ENCODE measurements around the gene CD86. TPM values are rescaled to one million over a fixed set of nuclear protein-coding genes. Genes with fewer than 3 reads are reported as not detected.

Gene CD86
- total and polyA plus RNA-seq, 2 of the 8 experiments (the other 6 are each of a cell fraction or from before 2014, with no cell fraction given) = 0.12 to 0.30 TPM

- no peak overlapping the region for H4K5ac ChIP-seq (ENCODE audit: insufficient read length, low read depth, low read length)
- H3K36me3 ChIP-seq (ENCODE audit: control insufficient read depth in 2 of 4, insufficient read depth in 4 of 4, low read length in 3 of 4) = no peaks in the 10 kb centered on the region
- no peak overlapping the region for H2BK12ac ChIP-seq (ENCODE audit: low read depth, low read length)
- H3K9me3 ChIP-seq (ENCODE audit: insufficient read depth in 2 of 2, low read depth in 1 of 2, low read length in 1 of 2) = no peaks in the 10 kb centered on the region
- H3K18ac ChIP-seq (ENCODE audit: extremely low read depth, low read length) = no peak overlapping the region
- no peak overlapping the region for H2BK5ac ChIP-seq (ENCODE audit: low read depth, low read length)
- H3K79me2 ChIP-seq (ENCODE audit: control insufficient read depth in 1 of 2, insufficient read depth in 2 of 2, low read length in 2 of 2) = no peaks in the 10 kb centered on the region
- WGBS, 2 experiments (ENCODE audit: extremely low coverage in 1 of 2, insufficient coverage in 1 of 2, insufficient read length in 1 of 2, insufficient replicate concordance in 2 of 2, low coverage in 1 of 2, low lambda C conversion rate in 2 of 2, missing lambda C conversion rate in 1 of 2) = 94% methylated on average over 2 of the region's 2 CpGs; no CpG with 5 or more reads in 1 of the 2 experiments
- no peak overlapping the region for H4K8ac ChIP-seq (ENCODE audit: extremely low read depth, insufficient read depth, low read length)
- H3K27ac ChIP-seq (ENCODE audit: low read depth, low read length) = no peak overlapping the region
- H3K4me2 ChIP-seq (ENCODE audit: insufficient read depth in 1 of 2, low read depth in 2 of 2, low read length in 2 of 2) = no peak overlapping the region
- no peak overlapping the region for H2AK5ac ChIP-seq (ENCODE audit: low read depth, low read length)
- no peaks in the 10 kb centered on the region for H4K20me1 ChIP-seq (replicated peaks in 1 of 2; ENCODE audit: control insufficient read depth in 1 of 2, insufficient read depth in 2 of 2, low read length in 2 of 2)
- H3K23me2 ChIP-seq (ENCODE audit: low read depth, low read length) = no peaks in the 10 kb centered on the region
- H3K79me1 ChIP-seq (ENCODE audit: low read depth, low read length) = no peaks in the 10 kb centered on the region
- H3K4me3 ChIP-seq (ENCODE audit: extremely low read depth in 1 of 4, insufficient read depth in 2 of 4, low read depth in 3 of 4, low read length in 4 of 4) = no peak overlapping the region
- no peak for DNase-seq (ENCODE audit: low read depth in 1 of 2, low spot score in 2 of 2)
- H3K4ac ChIP-seq (replicated peaks; ENCODE audit: insufficient read length, low read depth, low read length) = no peak overlapping the region
- H3K14ac ChIP-seq (ENCODE audit: insufficient read length) = no peak overlapping the region
- H3K9ac ChIP-seq (replicated peaks in 1 of 4; ENCODE audit: extremely low read depth in 1 of 4, low read depth in 3 of 4, low read length in 3 of 4) = no peak overlapping the region
- H2BK120ac ChIP-seq (replicated peaks; ENCODE audit: low read depth, low read length) = no peak overlapping the region
- no peak overlapping the region for H2BK20ac ChIP-seq (ENCODE audit: low read length)
- no peak overlapping the region for H2AFZ ChIP-seq (ENCODE audit: low read length)
- no peak overlapping the region for H3K23ac ChIP-seq (ENCODE audit: insufficient read length)
- ChIA-PET POLR2A (ENCODE audit: partially characterized antibody) (interaction anchor here (0.6 kb wide), 1 partner anchor 195 kb away, joined by 4 read pairs; no protein-coding TSS in a partner anchor), CTCF (ENCODE audit: partially characterized antibody) (interaction anchor here (0.6 to 9.3 kb wide), 13 partner anchors 10 to 289 kb away, joined by 3 to 113 read pairs (median 4); no protein-coding TSS in a partner anchor)
- no peak overlapping the region for H2BK15ac ChIP-seq (ENCODE audit: low read length)
- H3K4me1 ChIP-seq (replicated peaks in 1 of 4; ENCODE audit: control insufficient read depth in 3 of 4, insufficient read depth in 4 of 4, low read length in 3 of 4) = no peaks in the 10 kb centered on the region
- no peak overlapping the region for H3K56ac ChIP-seq (replicated peaks; ENCODE audit: insufficient read length, low read depth, low read length)
- FAIRE-seq = no peak
- no peak overlapping the region for H4K91ac ChIP-seq (replicated peaks; ENCODE audit: insufficient read length, low read length)
- no peaks in the 10 kb centered on the region for H3K27me3 ChIP-seq (replicated peaks in 1 of 4; ENCODE audit: control insufficient read depth in 3 of 4, extremely low read depth in 1 of 4, insufficient read depth in 3 of 4, low read length in 3 of 4)
- TF ChIP-seq POLR2AphosphoS5 (IDR thresholded peaks at IDR 0.05; ENCODE audit: low read depth, low read length) (no peak), MAFK (IDR thresholded peaks at IDR 0.05; ENCODE audit: low read depth, low read length) (no peak), RBBP5 (IDR thresholded peaks at IDR 0.05; ENCODE audit: borderline replicate concordance, low read depth, low read length) (no peak), KDM4A (IDR thresholded peaks at IDR 0.05; ENCODE audit: low read depth, low read length, severe bottlenecking) (no peak), CBX5 (IDR thresholded peaks at IDR 0.05; ENCODE audit: low read depth, low read length) (no peak), TEAD4 (IDR thresholded peaks at IDR 0.05; ENCODE audit: low read depth, low read length) (no peak), NRF1 (IDR thresholded peaks at IDR 0.05; ENCODE audit: low read depth, low read length) (no peak), TBP (IDR thresholded peaks at IDR 0.05; ENCODE audit: low read depth, low read length) (no peak), RXRA (IDR thresholded peaks at IDR 0.05; ENCODE audit: insufficient read depth, low read depth, low read length) (no peak), BCL11A (IDR thresholded peaks at IDR 0.05; ENCODE audit: low read depth in 2 of 2, low read length in 2 of 2) (no peak), SIRT6 (IDR thresholded peaks at IDR 0.05; ENCODE audit: low read length) (no peak), GTF2F1 (IDR thresholded peaks at IDR 0.05; ENCODE audit: borderline replicate concordance, low read depth, low read length) (no peak), CHD1 (IDR thresholded peaks at IDR 0.05; ENCODE audit: low read depth, low read length) (no peak), RFX5 (IDR thresholded peaks at IDR 0.05; ENCODE audit: borderline replicate concordance, low read depth, low read length) (no peak)
Observed at GRCh38 chr3:122103821-122104514, 48.8 kb downstream of the CD86 start.
